GM19099 (cell line): Measurements from ENCODE around the gene SLC25A42.

Experiments used
- POLR2A ChIP-seq: IDR thresholded peaks from 3 replicates; pipeline ENCODE4 v1.6.1; 2011; ENCODE audit warnings: low read depth; ENCODE audit not compliant: insufficient read length; ENCODE audit errors: extremely low read depth

SLC25A42 gene

GRCh38 chr19:19063183-19064097 is at the start of gene SLC25A42:
Gene SLC25A42, plus strand, starts transcription at chr19:19063994. Its CDS starts 32,131 bp downstream, at chr19:19096125.
- TF ChIP-seq POLR2A = peak; percentile 27

- no peak for TF ChIP-seq POLR2A
Observed at GRCh38 chr19:19021115-19021514, 42.7 kb upstream of the SLC25A42 start.

- no peak for TF ChIP-seq POLR2A
Observed at GRCh38 chr19:19022380-19022961, 41.3 kb upstream of the SLC25A42 start.

- TF ChIP-seq POLR2A = no peak
Observed at GRCh38 chr19:19025861-19026260, 37.9 kb upstream of the SLC25A42 start.

GRCh38 chr19:19026299-19026971 is 37.4 kb upstream of the SLC25A42 start:
- no peak for TF ChIP-seq POLR2A

GRCh38 chr19:19027228-19027627 is 36.6 kb upstream of the SLC25A42 start:
- TF ChIP-seq POLR2A = no peak

GRCh38 chr19:19028526-19028925 is 35.3 kb upstream of the SLC25A42 start:
- TF ChIP-seq POLR2A = no peak

- no peak for TF ChIP-seq POLR2A
Observed at GRCh38 chr19:19031891-19032290, 31.9 kb upstream of the SLC25A42 start.

- TF ChIP-seq POLR2A = peak; percentile 33
Observed at GRCh38 chr19:19032420-19033175, 31.2 kb upstream of the SLC25A42 start.

GRCh38 chr19:19033176-19033425 is 30.7 kb upstream of the SLC25A42 start:
- TF ChIP-seq POLR2A = no peak

GRCh38 chr19:19033426-19034203 is 30.2 kb upstream of the SLC25A42 start, which contains the start of the genes ARMC6 and SUGP2:
Gene ARMC6, plus strand, starts transcription at chr19:19033603. Its CDS starts 607 bp downstream, at chr19:19034210.
Gene SUGP2, minus strand, starts transcription at chr19:19033517. Its CDS starts 2,446 bp downstream, at chr19:19031071.
- TF ChIP-seq POLR2A = peak; percentile 77

GRCh38 chr19:19034204-19034624 is 29.6 kb upstream of the SLC25A42 start:
- TF ChIP-seq POLR2A = no peak

GRCh38 chr19:19039901-19040300 is 23.9 kb upstream of the SLC25A42 start:
- TF ChIP-seq POLR2A = no peak

GRCh38 chr19:19040417-19040816 is 23.4 kb upstream of the SLC25A42 start:
- TF ChIP-seq POLR2A = no peak
